ENCODE data around the gene MPV17L2.

- TF ChIP-seq, protein P1, sequence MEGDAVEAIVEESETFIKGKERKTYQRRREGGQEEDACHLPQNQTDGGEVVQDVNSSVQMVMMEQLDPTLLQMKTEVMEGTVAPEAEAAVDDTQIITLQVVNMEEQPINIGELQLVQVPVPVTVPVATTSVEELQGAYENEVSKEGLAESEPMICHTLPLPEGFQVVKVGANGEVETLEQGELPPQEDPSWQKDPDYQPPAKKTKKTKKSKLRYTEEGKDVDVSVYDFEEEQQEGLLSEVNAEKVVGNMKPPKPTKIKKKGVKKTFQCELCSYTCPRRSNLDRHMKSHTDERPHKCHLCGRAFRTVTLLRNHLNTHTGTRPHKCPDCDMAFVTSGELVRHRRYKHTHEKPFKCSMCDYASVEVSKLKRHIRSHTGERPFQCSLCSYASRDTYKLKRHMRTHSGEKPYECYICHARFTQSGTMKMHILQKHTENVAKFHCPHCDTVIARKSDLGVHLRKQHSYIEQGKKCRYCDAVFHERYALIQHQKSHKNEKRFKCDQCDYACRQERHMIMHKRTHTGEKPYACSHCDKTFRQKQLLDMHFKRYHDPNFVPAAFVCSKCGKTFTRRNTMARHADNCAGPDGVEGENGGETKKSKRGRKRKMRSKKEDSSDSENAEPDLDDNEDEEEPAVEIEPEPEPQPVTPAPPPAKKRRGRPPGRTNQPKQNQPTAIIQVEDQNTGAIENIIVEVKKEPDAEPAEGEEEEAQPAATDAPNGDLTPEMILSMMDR (conservative IDR thresholded peaks at IDR 0.05), result no peak
- no peak for TF ChIP-seq ZFX (IDR thresholded peaks at IDR 0.05)
Measured at GRCh38 chr19:18229915-18230314, 36.9 kb downstream of the MPV17L2 start.

All from C4-2B (cell line).